DND-41 (cell line): ENCODE measurements around the gene SPRTN.

Experiments
- CTCF ChIP-seq: IDR thresholded peaks from 2 replicates; pipeline ENCODE4 v1.5.1; 2012; ENCODE audit warnings: borderline replicate concordance, low read length, moderate library complexity, mild to moderate bottlenecking; ENCODE audit not compliant: poor library complexity, severe bottlenecking; ENCODE audit errors: extremely low read depth
- EZH2 ChIP-seq: IDR thresholded peaks from 3 replicates; pipeline ENCODE4 v1.6.1; 2012; ENCODE audit warnings: borderline replicate concordance, low read depth, mild to moderate bottlenecking, moderate library complexity, low read length, inconsistent platforms; ENCODE audit not compliant: severe bottlenecking

GRCh38 chr1:231386466-231386865, 48.4 kb downstream of the SPRTN start:
- no peak for TF ChIP-seq CTCF
- no peak for TF ChIP-seq EZH2
